Ovary (tissue), 9 donors: ENCODE results near the gene APOL6. TPM values are rescaled to one million over a fixed set of nuclear protein-coding genes. Genes with fewer than 3 reads are reported as not detected.

Experiments used
- DNase-seq, 5 donors: peaks; one replicate each; pipeline ENCODE4 v3.0.0-alpha.2; 2019 to 2020
- H3K27ac ChIP-seq, 2 donors: fragments of 200-600 bp; one replicate each; pipeline versions ENCODE4 v1.5.1 to v1.8.0; 2019 to 2022
- H3K27me3 ChIP-seq: fragments of 200-600 bp; one replicate; pipeline ENCODE4 v1.8.0; 2022
- H3K36me3 ChIP-seq: fragments of 200-600 bp; sonication (generic); one replicate; pipeline ENCODE4 v1.5.1; 2019
- H3K4me1 ChIP-seq: one replicate; pipeline ENCODE4 v1.8.1; 2013; ENCODE audit warnings: mild to moderate bottlenecking, moderate library complexity; ENCODE audit not compliant: insufficient read depth
- H3K4me3 ChIP-seq: fragments of 200-600 bp; sonication (generic); one replicate; pipeline ENCODE4 v1.5.1; 2017
- H3K9me3 ChIP-seq, 2 donors: fragments of 200-600 bp in 1 of 2; sonication (generic) in 1 of 2; one replicate each; pipeline versions ENCODE4 v1.5.1 to v1.8.1; 2013 to 2019; ENCODE audit warnings: mild to moderate bottlenecking in 1 of 2, moderate library complexity in 1 of 2
- EP300 ChIP-seq: sonication (generic); formaldehyde crosslinking; IDR thresholded peaks from one replicate; pipeline ENCODE4 v1.6.1; 2017; ENCODE audit warnings: antibody characterized with exemption
- POLR2A ChIP-seq: fragments of 450-650 bp; IDR thresholded peaks from one replicate; pipeline ENCODE4 v1.6.1; 2017; ENCODE audit warnings: antibody characterized with exemption, mild to moderate bottlenecking, moderate library complexity
- WGBS, 3 donors: extraction: QIAGEN DNeasy Blood & Tissue Kit in 1 of 3; methylation state at CpG; one replicate each; pipeline versions ENCODE4 v1.1.5 to v1.1.7; 2013 to 2017; 5-methylcytosine and 5-hydroxymethylcytosine counted together
- intact Hi-C, 4 donors: fragments of 100-400 bp; cut with DNase I; formaldehyde crosslinking; loops; one replicate each; pipeline versions ENCODE4 v1.11.0 to v1.15.1; 2022 to 2023
- polyA plus RNA-seq, 2 donors: library from polyadenylated mRNA; stranded (reverse); fragments of 200-250 nt in 1 of 2; fragments of 350-450 nt in 1 of 2; fragmentation: Illumina TruSeq in 1 of 2; extraction: RNeasy Lipid Tissue Mini Kit (QIAGEN cat#74804) in 1 of 2; gene quantifications; one replicate each; pipeline ENCODE4 v1.2.3, GENCODE V29; 2013 to 2014
- total RNA-seq, 7 donors: library from RNA; depleted of rRNA in 2 of 7; stranded (reverse); fragments of >200 nt in 2 of 7; fragmentation: NEBNext Ultra II Directional in 3 of 7; extraction: Animal tissue kit (Norgen Biotek cat#: 25700) in 3 of 7; gene quantifications; one replicate each; pipeline versions ENCODE4 v1.1.0 to v1.2.4, GENCODE V29; 2016 to 2023
- TF ChIP-seq, protein P1 (sequence below), 3 donors: fragments of 450-650 bp in 2 of 3; fragments of 200-600 bp in 1 of 3; IDR thresholded peaks; one replicate each; pipeline versions ENCODE4 v1.5.1 to v1.8.0; 2016 to 2022; ENCODE audit warnings: antibody characterized with exemption in 3 of 3, mild to moderate bottlenecking in 1 of 3
- donor health status: DM: no; HTN: no; CAD: no; lungs with moderate emphysema.
- donor health status: DM: no; HTN: no; CAD: no.
- donor health status: Bipolar disorder and iron deficiency.
- donor health status: DM: yes; HTN: yes; CAD: no.
- donor health status: DM: no; HTN: no; CAD: no.
- donor health status: DM: yes; HTN: yes; CAD: no.

APOL6 gene
- total and polyA plus RNA-seq, 9 donors, result 11.1 to 34.1 (median 18.6) TPM

DNA sequence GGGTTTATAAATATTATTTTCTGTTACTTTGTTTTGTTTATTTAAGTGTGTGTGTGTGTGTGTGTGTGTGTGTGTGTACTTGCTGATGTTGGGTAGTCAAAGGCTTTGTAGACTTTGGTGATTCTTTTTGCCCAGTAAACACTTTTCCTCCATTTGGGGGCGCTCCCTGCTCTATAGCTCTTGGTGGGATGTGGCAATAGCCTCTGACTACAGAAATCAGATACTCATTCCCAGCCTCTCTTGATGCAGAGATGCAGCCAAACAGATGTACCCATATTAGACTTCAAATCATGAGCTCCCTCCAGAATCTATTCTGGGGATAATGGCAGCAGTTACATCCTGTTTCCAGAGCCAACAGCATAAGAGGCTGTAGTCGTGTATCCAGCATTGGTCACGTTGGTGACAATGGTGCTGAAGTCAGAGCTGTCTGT lies 36.0 kb downstream of the APOL6 start:
- Histone ChIP-seq H3K27ac (no peak overlapping the region), H3K9me3 (peaks cover 0 to 6% of the 10 kb centered on the region in 2 donors), H3K4me3 (no peak overlapping the region), H3K36me3 (no peaks in the 10 kb centered on the region), H3K27me3 (no peaks in the 10 kb centered on the region), H3K4me1 (no peaks in the 10 kb centered on the region)
- TF ChIP-seq POLR2A (no peak), EP300 (no peak)
- TF ChIP-seq, protein P1, sequence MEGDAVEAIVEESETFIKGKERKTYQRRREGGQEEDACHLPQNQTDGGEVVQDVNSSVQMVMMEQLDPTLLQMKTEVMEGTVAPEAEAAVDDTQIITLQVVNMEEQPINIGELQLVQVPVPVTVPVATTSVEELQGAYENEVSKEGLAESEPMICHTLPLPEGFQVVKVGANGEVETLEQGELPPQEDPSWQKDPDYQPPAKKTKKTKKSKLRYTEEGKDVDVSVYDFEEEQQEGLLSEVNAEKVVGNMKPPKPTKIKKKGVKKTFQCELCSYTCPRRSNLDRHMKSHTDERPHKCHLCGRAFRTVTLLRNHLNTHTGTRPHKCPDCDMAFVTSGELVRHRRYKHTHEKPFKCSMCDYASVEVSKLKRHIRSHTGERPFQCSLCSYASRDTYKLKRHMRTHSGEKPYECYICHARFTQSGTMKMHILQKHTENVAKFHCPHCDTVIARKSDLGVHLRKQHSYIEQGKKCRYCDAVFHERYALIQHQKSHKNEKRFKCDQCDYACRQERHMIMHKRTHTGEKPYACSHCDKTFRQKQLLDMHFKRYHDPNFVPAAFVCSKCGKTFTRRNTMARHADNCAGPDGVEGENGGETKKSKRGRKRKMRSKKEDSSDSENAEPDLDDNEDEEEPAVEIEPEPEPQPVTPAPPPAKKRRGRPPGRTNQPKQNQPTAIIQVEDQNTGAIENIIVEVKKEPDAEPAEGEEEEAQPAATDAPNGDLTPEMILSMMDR (IDR thresholded peaks at IDR 0.05), result no peak
- WGBS, 3 donors, result 45 to 64% (median 53%) methylated on average over 3 of the region's 3 CpGs
- peak in 1 of 5 donors; percentile 32 for DNase-seq
- intact Hi-C loops, result no loop called here

DNA sequence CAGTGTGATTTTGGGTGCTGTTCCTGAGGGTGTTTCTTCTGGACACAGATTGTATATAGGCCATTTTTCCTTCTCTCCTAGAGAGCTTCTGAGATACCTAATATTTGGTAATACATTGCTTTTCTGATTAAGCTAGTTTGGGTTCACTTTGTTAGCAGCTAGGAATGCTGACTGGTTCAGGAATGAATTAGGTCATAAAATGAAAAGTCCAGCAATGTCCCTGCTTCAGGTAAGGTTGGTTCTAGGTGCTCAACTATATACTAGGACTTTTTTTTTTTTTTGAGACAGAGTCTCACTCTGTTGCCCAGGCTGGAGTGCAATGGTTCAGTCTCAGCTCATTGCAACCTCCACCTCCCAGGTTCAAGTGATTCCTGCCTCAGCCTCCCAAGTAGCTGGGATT lies 36.5 kb downstream of the APOL6 start:
- H3K36me3 ChIP-seq, result no peaks in the 10 kb centered on the region
- TF ChIP-seq EP300 (no peak), POLR2A (no peak)
- TF ChIP-seq, protein P1 (IDR thresholded peaks at IDR 0.05), result no peak
- no peak overlapping the region for H3K4me3 ChIP-seq
- no peak for DNase-seq
- H3K9me3 ChIP-seq, result peaks cover 0 to 6% of the 10 kb centered on the region in 2 donors
- intact Hi-C loops, result no loop called here
- no peaks in the 10 kb centered on the region for H3K4me1 ChIP-seq
- H3K27me3 ChIP-seq, result no peaks in the 10 kb centered on the region
- H3K27ac ChIP-seq, result no peak overlapping the region

DNA sequence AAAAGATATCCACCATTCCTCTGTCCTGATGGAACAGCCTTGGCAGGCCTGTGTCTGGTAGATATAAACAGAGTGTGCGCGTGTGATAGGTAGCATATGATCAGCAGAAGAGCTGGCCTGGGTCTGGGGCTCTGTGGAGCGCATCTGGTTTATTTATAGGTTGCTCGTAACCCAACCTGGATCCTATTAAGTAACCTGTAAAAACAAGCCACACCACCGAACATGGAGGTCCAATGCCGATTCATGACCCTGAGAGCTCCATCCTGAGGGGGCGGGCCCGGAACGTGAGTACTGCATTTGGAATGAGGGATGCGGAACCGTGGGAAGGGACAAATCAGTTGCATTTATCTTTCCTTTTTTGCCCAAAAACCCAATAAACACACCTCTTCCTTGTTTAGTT lies 37.5 kb downstream of the APOL6 start:
- H3K4me1 ChIP-seq, result no peaks in the 10 kb centered on the region
- no peak for DNase-seq
- no peak overlapping the region for H3K27ac ChIP-seq
- H3K4me3 ChIP-seq, result no peak overlapping the region
- no peaks in the 10 kb centered on the region for H3K36me3 ChIP-seq
- intact Hi-C loops, result no loop called here
- H3K9me3 ChIP-seq, result peaks cover 0 to 6% of the 10 kb centered on the region in 2 donors
- H3K27me3 ChIP-seq, result no peaks in the 10 kb centered on the region
- WGBS, 3 donors, result 79 to 85% (median 80%) methylated on average over 11 of the region's 11 CpGs
- TF ChIP-seq POLR2A (no peak), EP300 (no peak)
- TF ChIP-seq, protein P1 (IDR thresholded peaks at IDR 0.05), result no peak

DNA sequence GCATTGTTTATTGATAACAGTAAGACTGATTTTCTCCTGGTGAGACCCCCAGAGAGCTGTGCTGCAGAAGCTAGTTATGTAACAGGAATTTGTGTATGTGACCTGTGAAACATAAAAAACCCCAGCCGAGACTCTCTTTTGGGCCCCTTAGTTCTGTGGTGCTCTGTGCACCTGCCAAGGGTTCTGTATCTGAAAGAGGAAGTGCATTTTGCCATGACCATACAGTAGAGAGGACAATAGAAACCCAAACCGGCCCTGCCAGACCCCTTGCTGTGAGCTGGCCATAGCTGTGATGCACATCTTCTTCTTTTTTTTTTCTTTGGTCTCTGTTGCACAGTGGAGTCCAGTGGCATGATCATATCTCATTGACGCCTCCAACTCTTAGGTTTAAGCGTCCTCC lies 38.1 kb downstream of the APOL6 start:
- intact Hi-C loops, result no loop called here
- 84 to 87% (median 86%) methylated on average over 4 of the region's 4 CpGs for WGBS, 3 donors
- H3K9me3 ChIP-seq, result peaks cover 0 to 6% of the 10 kb centered on the region in 2 donors
- no peak overlapping the region for H3K27ac ChIP-seq
- no peaks in the 10 kb centered on the region for H3K27me3 ChIP-seq
- no peak overlapping the region for H3K4me3 ChIP-seq
- no peaks in the 10 kb centered on the region for H3K36me3 ChIP-seq
- TF ChIP-seq, protein P1 (IDR thresholded peaks at IDR 0.05), result no peak
- TF ChIP-seq EP300, result no peak
- H3K4me1 ChIP-seq, result no peaks in the 10 kb centered on the region
- no peak for DNase-seq

DNA sequence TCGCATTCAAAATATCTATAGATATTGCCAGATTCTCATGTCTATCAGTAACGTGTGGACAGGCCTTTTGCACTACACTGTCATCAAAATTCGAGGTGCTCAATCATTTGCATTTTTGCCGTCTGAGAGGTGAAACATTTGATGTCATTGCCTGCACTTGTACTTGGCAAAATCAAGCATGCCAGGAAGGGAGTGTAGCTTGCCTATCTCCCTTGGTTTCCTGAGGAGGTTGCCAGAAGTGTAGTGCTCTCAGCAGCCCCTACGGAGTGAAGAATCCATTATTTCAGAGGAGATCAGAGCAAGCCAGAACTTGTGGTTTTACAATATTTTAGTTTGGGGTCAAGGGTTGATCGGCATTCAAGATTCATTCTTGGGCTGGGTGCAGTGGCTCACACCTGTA lies 39.2 kb downstream of the APOL6 start:
- Histone ChIP-seq H3K9me3 (no peaks in the 10 kb centered on the region), H3K4me1 (no peaks in the 10 kb centered on the region), H3K36me3 (no peaks in the 10 kb centered on the region), H3K27ac (no peak overlapping the region), H3K4me3 (no peak overlapping the region), H3K27me3 (no peaks in the 10 kb centered on the region)
- no peak for DNase-seq
- 79 to 85% (median 81%) methylated on average over 6 of the region's 6 CpGs for WGBS, 3 donors
- TF ChIP-seq, protein P1 (IDR thresholded peaks at IDR 0.05), result no peak
- TF ChIP-seq EP300 (no peak), POLR2A (no peak)
- intact Hi-C loops, result no loop called here
